Trophoblast cell (in vitro differentiated cells and primary cell): ENCODE measurements around the gene CACNA1C.

Experiments used
- DNase-seq, 2 donors: peaks; one replicate each; pipeline ENCODE4 v3.0.0-alpha.2; 2016
- H2AFZ ChIP-seq: 2 replicates; pipeline ENCODE4 v1.6.1; 2013; ENCODE audit warnings: low read length, moderate library complexity, mild to moderate bottlenecking; ENCODE audit not compliant: insufficient read depth, poor library complexity
- H2AK5ac ChIP-seq: 2 replicates; pipeline ENCODE4 v1.6.1; 2013; ENCODE audit warnings: mild to moderate bottlenecking, low read length
- H2BK120ac ChIP-seq: 2 replicates; pipeline ENCODE4 v1.6.1; 2013; ENCODE audit warnings: low read length, mild to moderate bottlenecking, moderate library complexity; ENCODE audit not compliant: insufficient read depth, poor library complexity
- H2BK12ac ChIP-seq: 2 replicates; pipeline ENCODE4 v1.6.1; 2013; ENCODE audit warnings: mild to moderate bottlenecking, low read length, moderate library complexity
- H2BK5ac ChIP-seq: 2 replicates; pipeline ENCODE4 v1.6.1; 2013; ENCODE audit warnings: low read length, low read depth, moderate library complexity, mild to moderate bottlenecking; ENCODE audit not compliant: poor library complexity
- H3K14ac ChIP-seq: 2 replicates; pipeline ENCODE4 v1.6.1; 2013; ENCODE audit warnings: mild to moderate bottlenecking, low read length
- H3K18ac ChIP-seq: 2 replicates; pipeline ENCODE4 v1.6.1; 2013; ENCODE audit warnings: mild to moderate bottlenecking, low read length
- H3K23ac ChIP-seq: 2 replicates; pipeline ENCODE4 v1.6.1; 2013; ENCODE audit warnings: low read length
- H3K27ac ChIP-seq: 2 replicates; pipeline ENCODE4 v1.5.1; 2013; ENCODE audit warnings: low read depth, mild to moderate bottlenecking, inconsistent platforms, low read length, moderate library complexity
- H3K27me3 ChIP-seq: 2 replicates; pipeline ENCODE4 v1.6.1; 2013; ENCODE audit warnings: inconsistent platforms, mild to moderate bottlenecking, low read length, moderate library complexity; ENCODE audit not compliant: insufficient read depth
- H3K36me3 ChIP-seq, 2 experiments: 1 replicate in 1 of 2; 2 replicates in 1 of 2; pipeline ENCODE4 v1.6.1; 2013; ENCODE audit warnings: low read length in 2 of 2, mild to moderate bottlenecking in 2 of 2, moderate library complexity in 1 of 2; ENCODE audit not compliant: insufficient read depth in 2 of 2, control insufficient read depth in 1 of 2
- H3K4ac ChIP-seq: 2 replicates; pipeline ENCODE4 v1.6.1; 2013; ENCODE audit warnings: low read depth, mild to moderate bottlenecking, low read length, moderate library complexity
- H3K4me1 ChIP-seq, 2 experiments: 1 replicate in 1 of 2; 2 replicates in 1 of 2; pipeline ENCODE4 v1.6.1; 2013; ENCODE audit warnings: low read length in 2 of 2, mild to moderate bottlenecking in 2 of 2, moderate library complexity in 1 of 2; ENCODE audit not compliant: insufficient read depth in 2 of 2, control insufficient read depth in 1 of 2
- H3K4me2 ChIP-seq: 2 replicates; pipeline ENCODE4 v1.6.1; 2013; ENCODE audit warnings: inconsistent platforms, mild to moderate bottlenecking, low read length, moderate library complexity
- H3K4me3 ChIP-seq: 2 replicates; pipeline ENCODE4 v1.5.1; 2013; ENCODE audit warnings: mild to moderate bottlenecking, low read depth, low read length, inconsistent platforms
- H3K79me1 ChIP-seq: one replicate; pipeline ENCODE4 v1.6.1; 2013; ENCODE audit warnings: low read length
- H3K79me2 ChIP-seq: 2 replicates; pipeline ENCODE4 v1.6.1; 2013; ENCODE audit warnings: low read length, mild to moderate bottlenecking; ENCODE audit not compliant: control insufficient read depth, insufficient read depth, poor library complexity
- H3K9ac ChIP-seq: 2 replicates; pipeline ENCODE4 v1.6.1; 2013; ENCODE audit warnings: mild to moderate bottlenecking, low read length
- H3K9me3 ChIP-seq: 2 replicates; pipeline ENCODE4 v1.6.1; 2013; ENCODE audit warnings: low read depth, mild to moderate bottlenecking, control low read depth, inconsistent platforms, low read length; ENCODE audit not compliant: insufficient read depth
- H4K12ac ChIP-seq: 2 replicates; pipeline ENCODE4 v1.6.1; 2013; ENCODE audit warnings: low read depth, mild to moderate bottlenecking, low read length, moderate library complexity
- H4K8ac ChIP-seq: 2 replicates; pipeline ENCODE4 v1.6.1; 2013; ENCODE audit warnings: low read depth, mild to moderate bottlenecking, low read length, moderate library complexity
- H4K91ac ChIP-seq: one replicate; pipeline ENCODE4 v1.6.1; 2013; ENCODE audit warnings: low read depth, mild to moderate bottlenecking, low read length, moderate library complexity
- WGBS: extraction: QIAGEN DNeasy Blood & Tissue Kit; methylation state at CpG from one replicate; pipeline ENCODE4 v1.1.7; 2013; ENCODE audit warnings: missing lambda C conversion rate; ENCODE audit not compliant: insufficient read length, insufficient coverage; ENCODE audit errors: extremely low coverage; 5-methylcytosine and 5-hydroxymethylcytosine counted together

Gene CACNA1C

GRCh38 chr12:2385529-2385928 lies 332.7 kb downstream of the CACNA1C start:
- Histone ChIP-seq H3K27ac (no peak overlapping the region), H3K4me3 (no peak overlapping the region), H3K4me1 (peaks cover 7 to 9% of the 10 kb centered on the region in 2 experiments), H3K9me3 (peaks cover 2% of the 10 kb centered on the region), H3K18ac (no peak overlapping the region), H3K79me1 (peaks cover 2% of the 10 kb centered on the region), H4K12ac (no peak overlapping the region), H3K79me2 (no peaks in the 10 kb centered on the region), H3K23ac (no peak overlapping the region), H3K4me2 (no peak overlapping the region), H3K9ac (no peak overlapping the region), H2BK120ac (no peak overlapping the region), H2BK5ac (no peak overlapping the region), H3K36me3 (no peaks in the 10 kb centered on the region), H2AFZ (no peak overlapping the region), H4K8ac (peak overlapping the region; percentile 16), H3K14ac (no peak overlapping the region), H2AK5ac (no peak overlapping the region), H3K27me3 (no peaks in the 10 kb centered on the region), H3K4ac (no peak overlapping the region), H4K91ac (peak overlapping the region; percentile 21), H2BK12ac (peak overlapping the region; percentile 14)
- DNase-seq = no peak
- no CpG with 5 or more reads among the region's 5 CpGs for WGBS

DNA sequence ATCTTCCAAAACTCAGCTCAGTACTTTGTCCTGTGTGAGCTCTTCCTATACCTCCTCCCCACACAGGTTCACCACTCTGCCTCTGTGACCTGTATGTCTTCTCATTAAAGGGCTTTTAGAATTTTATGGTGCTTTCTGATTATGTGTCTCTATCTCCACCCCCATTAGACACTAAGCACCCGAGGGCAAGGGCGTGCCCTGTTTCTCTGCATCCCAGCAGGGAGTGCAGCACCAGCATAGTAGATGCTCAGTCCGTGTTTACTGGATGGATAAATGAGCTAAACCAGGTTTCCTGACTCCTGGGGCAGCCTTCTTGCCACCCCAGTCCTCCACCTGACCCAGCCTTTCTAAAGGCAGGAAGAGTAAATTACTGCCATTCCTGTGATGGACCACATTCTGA lies 333.8 kb downstream of the CACNA1C start:
- Histone ChIP-seq H4K12ac (no peak overlapping the region), H3K4me3 (no peak overlapping the region), H4K91ac (no peak overlapping the region), H3K36me3 (no peaks in the 10 kb centered on the region), H2BK120ac (no peak overlapping the region), H3K18ac (no peak overlapping the region), H2AFZ (no peak overlapping the region), H3K27ac (no peak overlapping the region), H3K9ac (no peak overlapping the region), H3K9me3 (no peaks in the 10 kb centered on the region), H2BK5ac (no peak overlapping the region), H2BK12ac (no peak overlapping the region), H4K8ac (no peak overlapping the region), H3K79me1 (peaks cover 2% of the 10 kb centered on the region), H2AK5ac (no peak overlapping the region), H3K4me2 (no peak overlapping the region), H3K23ac (no peak overlapping the region), H3K79me2 (no peaks in the 10 kb centered on the region), H3K14ac (no peak overlapping the region), H3K4ac (no peak overlapping the region), H3K4me1 (peaks cover 7 to 9% of the 10 kb centered on the region in 2 experiments), H3K27me3 (no peaks in the 10 kb centered on the region)
- DNase-seq = no peak
- WGBS = no CpG with 5 or more reads among the region's 3 CpGs

DNA sequence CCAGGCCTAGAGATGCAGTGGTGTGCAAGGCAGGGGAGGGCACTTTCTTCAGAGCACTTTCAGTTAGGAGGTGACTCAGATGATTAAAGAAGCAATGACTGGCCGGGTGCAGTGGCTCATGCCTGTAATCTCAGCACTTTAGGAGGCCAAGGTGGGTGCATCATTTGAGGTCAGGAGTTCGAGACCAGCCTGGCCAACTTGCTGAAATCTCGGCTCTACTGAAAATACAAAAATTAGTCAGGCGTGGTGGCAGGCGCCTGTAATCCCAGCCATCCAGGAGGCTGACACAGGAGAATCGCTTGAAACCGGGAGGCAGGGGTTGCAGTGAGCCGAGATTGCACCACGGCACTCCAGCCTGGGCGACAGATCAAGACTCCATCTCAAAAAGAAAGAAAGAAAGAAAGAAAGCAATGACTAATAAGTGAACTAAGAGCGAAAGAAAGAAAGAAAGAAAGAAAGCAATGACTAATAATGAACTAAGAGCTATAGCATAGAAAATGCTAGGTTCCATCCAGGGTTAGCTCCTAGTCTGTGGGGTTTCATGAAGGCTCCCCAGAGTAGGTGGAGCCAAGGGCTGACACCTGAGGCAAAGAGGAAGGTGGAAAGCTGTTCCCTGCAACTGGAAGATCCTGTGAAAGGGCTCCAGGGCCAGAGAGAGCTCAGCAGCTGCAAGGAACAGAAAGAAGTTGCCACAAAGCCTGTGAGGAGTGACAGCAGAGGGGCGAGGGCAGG lies 334.5 kb downstream of the CACNA1C start:
- Histone ChIP-seq H3K36me3 (no peaks in the 10 kb centered on the region), H3K4me2 (no peak overlapping the region), H3K9me3 (no peaks in the 10 kb centered on the region), H3K14ac (no peak overlapping the region), H2BK120ac (no peak overlapping the region), H2AFZ (no peak overlapping the region), H2BK12ac (no peak overlapping the region), H3K23ac (no peak overlapping the region), H2AK5ac (no peak overlapping the region), H3K9ac (no peak overlapping the region), H3K79me2 (no peaks in the 10 kb centered on the region), H2BK5ac (no peak overlapping the region), H3K27ac (no peak overlapping the region), H3K4me3 (no peak overlapping the region), H4K12ac (no peak overlapping the region), H3K79me1 (peaks cover 2% of the 10 kb centered on the region), H3K4me1 (peaks cover 7 to 9% of the 10 kb centered on the region in 2 experiments), H4K91ac (no peak overlapping the region), H3K4ac (no peak overlapping the region), H3K27me3 (no peaks in the 10 kb centered on the region), H4K8ac (no peak overlapping the region), H3K18ac (no peak overlapping the region)
- no CpG with 5 or more reads among the region's 12 CpGs for WGBS
- DNase-seq = no peak

GRCh38 chr12:2389079-2389790 lies 336.4 kb downstream of the CACNA1C start:
- no peak overlapping the region for H3K14ac ChIP-seq
- H3K18ac ChIP-seq = peak overlapping the region; percentile 32
- no peaks in the 10 kb centered on the region for H3K79me2 ChIP-seq
- no peak overlapping the region for H2BK5ac ChIP-seq
- no peaks in the 10 kb centered on the region for H3K9me3 ChIP-seq
- peaks cover 2% of the 10 kb centered on the region for H3K79me1 ChIP-seq
- no peak overlapping the region for H3K4me3 ChIP-seq
- no peak overlapping the region for H3K4me2 ChIP-seq
- WGBS = no CpG with 5 or more reads among the region's 5 CpGs
- no peak overlapping the region for H3K27ac ChIP-seq
- no peak overlapping the region for H4K91ac ChIP-seq
- no peak overlapping the region for H3K23ac ChIP-seq
- DNase-seq = no peak
- no peak overlapping the region for H4K8ac ChIP-seq
- no peak overlapping the region for H4K12ac ChIP-seq
- no peak overlapping the region for H3K4ac ChIP-seq
- H2BK120ac ChIP-seq = no peak overlapping the region
- H3K9ac ChIP-seq = no peak overlapping the region
- no peaks in the 10 kb centered on the region for H3K36me3 ChIP-seq
- H3K4me1 ChIP-seq = peaks cover 6 to 7% of the 10 kb centered on the region in 2 experiments
- H2AFZ ChIP-seq = no peak overlapping the region
- H3K27me3 ChIP-seq = no peaks in the 10 kb centered on the region
- H2BK12ac ChIP-seq = no peak overlapping the region
- no peak overlapping the region for H2AK5ac ChIP-seq
